HL-60 (cell line): ENCODE results near the gene HOXB13.

Experiments
- GABPA ChIP-seq: IDR thresholded peaks from 2 replicates; pipeline ENCODE4 v1.6.1; 2012; ENCODE audit warnings: low read depth
- SPI1 ChIP-seq: IDR thresholded peaks from 2 replicates; pipeline ENCODE4 v1.6.1; 2012; ENCODE audit warnings: low read depth, mild to moderate bottlenecking, borderline replicate concordance
- TF ChIP-seq, protein P1 (sequence below): IDR thresholded peaks from one replicate; pipeline ENCODE4 v1.5.1; 2011; ENCODE audit warnings: low read length, control low read depth, inconsistent platforms; ENCODE audit not compliant: insufficient read depth
- TF ChIP-seq, protein P2 (sequence below): IDR thresholded peaks from 2 replicates; pipeline ENCODE4 v1.6.1; 2012; ENCODE audit warnings: low read depth; ENCODE audit not compliant: insufficient replicate concordance

- TF ChIP-seq, protein P1, sequence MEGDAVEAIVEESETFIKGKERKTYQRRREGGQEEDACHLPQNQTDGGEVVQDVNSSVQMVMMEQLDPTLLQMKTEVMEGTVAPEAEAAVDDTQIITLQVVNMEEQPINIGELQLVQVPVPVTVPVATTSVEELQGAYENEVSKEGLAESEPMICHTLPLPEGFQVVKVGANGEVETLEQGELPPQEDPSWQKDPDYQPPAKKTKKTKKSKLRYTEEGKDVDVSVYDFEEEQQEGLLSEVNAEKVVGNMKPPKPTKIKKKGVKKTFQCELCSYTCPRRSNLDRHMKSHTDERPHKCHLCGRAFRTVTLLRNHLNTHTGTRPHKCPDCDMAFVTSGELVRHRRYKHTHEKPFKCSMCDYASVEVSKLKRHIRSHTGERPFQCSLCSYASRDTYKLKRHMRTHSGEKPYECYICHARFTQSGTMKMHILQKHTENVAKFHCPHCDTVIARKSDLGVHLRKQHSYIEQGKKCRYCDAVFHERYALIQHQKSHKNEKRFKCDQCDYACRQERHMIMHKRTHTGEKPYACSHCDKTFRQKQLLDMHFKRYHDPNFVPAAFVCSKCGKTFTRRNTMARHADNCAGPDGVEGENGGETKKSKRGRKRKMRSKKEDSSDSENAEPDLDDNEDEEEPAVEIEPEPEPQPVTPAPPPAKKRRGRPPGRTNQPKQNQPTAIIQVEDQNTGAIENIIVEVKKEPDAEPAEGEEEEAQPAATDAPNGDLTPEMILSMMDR: no peak
- TF ChIP-seq, protein P2, sequence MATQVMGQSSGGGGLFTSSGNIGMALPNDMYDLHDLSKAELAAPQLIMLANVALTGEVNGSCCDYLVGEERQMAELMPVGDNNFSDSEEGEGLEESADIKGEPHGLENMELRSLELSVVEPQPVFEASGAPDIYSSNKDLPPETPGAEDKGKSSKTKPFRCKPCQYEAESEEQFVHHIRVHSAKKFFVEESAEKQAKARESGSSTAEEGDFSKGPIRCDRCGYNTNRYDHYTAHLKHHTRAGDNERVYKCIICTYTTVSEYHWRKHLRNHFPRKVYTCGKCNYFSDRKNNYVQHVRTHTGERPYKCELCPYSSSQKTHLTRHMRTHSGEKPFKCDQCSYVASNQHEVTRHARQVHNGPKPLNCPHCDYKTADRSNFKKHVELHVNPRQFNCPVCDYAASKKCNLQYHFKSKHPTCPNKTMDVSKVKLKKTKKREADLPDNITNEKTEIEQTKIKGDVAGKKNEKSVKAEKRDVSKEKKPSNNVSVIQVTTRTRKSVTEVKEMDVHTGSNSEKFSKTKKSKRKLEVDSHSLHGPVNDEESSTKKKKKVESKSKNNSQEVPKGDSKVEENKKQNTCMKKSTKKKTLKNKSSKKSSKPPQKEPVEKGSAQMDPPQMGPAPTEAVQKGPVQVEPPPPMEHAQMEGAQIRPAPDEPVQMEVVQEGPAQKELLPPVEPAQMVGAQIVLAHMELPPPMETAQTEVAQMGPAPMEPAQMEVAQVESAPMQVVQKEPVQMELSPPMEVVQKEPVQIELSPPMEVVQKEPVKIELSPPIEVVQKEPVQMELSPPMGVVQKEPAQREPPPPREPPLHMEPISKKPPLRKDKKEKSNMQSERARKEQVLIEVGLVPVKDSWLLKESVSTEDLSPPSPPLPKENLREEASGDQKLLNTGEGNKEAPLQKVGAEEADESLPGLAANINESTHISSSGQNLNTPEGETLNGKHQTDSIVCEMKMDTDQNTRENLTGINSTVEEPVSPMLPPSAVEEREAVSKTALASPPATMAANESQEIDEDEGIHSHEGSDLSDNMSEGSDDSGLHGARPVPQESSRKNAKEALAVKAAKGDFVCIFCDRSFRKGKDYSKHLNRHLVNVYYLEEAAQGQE: no peak
- TF ChIP-seq SPI1 (no peak), GABPA (no peak)
Observed at GRCh38 chr17:48767263-48767774, 38.8 kb upstream of the HOXB13 start.
